GM10266 (cell line): ENCODE data around the gene LRG1.

Experiments used
- DNase-seq: peaks from one replicate; pipeline ENCODE4 v3.0.0; 2012; ENCODE audit errors: extremely low spot score
- TF ChIP-seq, protein P1 (sequence below): IDR thresholded peaks from 2 replicates; pipeline ENCODE4 v1.5.1; 2012; ENCODE audit warnings: mild to moderate bottlenecking, low read depth; ENCODE audit not compliant: control insufficient read depth, insufficient read depth; ENCODE audit errors: missing control alignments

Gene LRG1

DNA sequence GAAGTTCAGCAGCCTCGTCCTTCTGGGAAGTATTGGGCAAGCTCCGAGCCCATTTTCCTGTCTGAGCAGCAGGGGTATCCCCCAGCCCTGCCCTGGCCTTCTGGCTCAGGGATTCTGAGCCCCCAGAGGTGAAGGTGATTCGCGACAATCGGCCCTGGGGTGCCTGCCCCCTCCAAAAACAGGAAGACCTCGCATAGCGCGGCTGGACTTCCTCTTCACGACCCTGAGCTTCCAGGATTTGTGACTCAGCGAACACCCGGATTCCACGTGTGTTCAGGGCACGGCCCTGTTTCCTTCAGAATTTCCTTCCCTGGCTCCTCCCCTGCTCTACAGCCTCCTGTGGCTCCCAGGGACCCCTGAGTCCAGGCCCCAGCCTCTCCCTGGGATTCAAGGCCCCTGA is 19.7 kb upstream of the LRG1 start, which contains the start of gene SEMA6B:
Gene SEMA6B, minus strand, starts transcription at position 116 of the 400 bp plus-strand sequence. CDS start 1,227 bp downstream, outside the sequence.
- no peak for DNase-seq
- TF ChIP-seq, protein P1, sequence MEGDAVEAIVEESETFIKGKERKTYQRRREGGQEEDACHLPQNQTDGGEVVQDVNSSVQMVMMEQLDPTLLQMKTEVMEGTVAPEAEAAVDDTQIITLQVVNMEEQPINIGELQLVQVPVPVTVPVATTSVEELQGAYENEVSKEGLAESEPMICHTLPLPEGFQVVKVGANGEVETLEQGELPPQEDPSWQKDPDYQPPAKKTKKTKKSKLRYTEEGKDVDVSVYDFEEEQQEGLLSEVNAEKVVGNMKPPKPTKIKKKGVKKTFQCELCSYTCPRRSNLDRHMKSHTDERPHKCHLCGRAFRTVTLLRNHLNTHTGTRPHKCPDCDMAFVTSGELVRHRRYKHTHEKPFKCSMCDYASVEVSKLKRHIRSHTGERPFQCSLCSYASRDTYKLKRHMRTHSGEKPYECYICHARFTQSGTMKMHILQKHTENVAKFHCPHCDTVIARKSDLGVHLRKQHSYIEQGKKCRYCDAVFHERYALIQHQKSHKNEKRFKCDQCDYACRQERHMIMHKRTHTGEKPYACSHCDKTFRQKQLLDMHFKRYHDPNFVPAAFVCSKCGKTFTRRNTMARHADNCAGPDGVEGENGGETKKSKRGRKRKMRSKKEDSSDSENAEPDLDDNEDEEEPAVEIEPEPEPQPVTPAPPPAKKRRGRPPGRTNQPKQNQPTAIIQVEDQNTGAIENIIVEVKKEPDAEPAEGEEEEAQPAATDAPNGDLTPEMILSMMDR, result no peak

- DNase-seq, result peak; percentile 78
- TF ChIP-seq, protein P1, result peak; percentile 91
Measured at GRCh38 chr19:4557971-4558941, 18.4 kb upstream of the LRG1 start.

DNA sequence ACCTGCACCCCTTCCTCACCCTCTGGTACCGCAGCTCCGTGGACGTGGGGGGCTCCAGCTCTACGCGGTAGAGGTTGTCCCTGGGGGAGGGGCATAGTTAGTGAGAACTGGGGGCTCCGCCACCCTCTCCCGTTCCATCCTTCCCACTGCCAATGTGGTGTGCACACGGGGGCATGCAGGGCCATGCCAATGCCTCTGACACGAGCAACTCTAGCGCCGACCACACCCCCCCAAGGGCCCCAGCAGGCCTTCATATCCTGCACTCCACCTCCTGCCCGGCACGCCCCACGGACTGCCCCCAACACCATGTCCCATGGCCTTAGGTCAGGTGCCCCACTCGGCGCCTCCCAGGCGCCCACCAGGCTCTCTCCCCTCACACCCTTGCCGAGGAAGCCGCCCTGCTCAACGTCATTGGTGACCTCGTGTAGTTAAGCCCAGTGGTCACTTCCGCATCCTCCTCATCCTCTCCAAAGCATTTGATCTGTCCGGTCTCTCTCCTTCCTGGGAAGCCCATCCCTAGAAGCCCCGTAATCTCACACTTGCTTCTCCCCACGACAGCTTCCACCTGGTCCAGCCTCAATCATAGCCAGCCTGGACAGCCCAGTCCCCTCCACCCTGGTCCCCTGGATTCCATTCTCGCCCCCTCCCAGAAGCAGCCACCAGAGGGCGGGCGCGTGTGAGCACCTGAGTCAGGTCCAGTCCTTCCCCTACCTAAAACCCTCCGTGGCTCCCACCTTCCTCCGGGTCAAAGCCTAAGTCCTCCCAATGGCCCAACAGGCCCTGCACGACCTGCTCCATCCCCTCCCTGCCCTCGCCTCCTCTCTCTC is 17.5 kb upstream of the LRG1 start:
- no peak for DNase-seq
- TF ChIP-seq, protein P1, result peak; percentile 33

GRCh38 chr19:4556597-4557127 is 16.8 kb upstream of the LRG1 start:
- TF ChIP-seq, protein P1, result no peak
- no peak for DNase-seq

DNA sequence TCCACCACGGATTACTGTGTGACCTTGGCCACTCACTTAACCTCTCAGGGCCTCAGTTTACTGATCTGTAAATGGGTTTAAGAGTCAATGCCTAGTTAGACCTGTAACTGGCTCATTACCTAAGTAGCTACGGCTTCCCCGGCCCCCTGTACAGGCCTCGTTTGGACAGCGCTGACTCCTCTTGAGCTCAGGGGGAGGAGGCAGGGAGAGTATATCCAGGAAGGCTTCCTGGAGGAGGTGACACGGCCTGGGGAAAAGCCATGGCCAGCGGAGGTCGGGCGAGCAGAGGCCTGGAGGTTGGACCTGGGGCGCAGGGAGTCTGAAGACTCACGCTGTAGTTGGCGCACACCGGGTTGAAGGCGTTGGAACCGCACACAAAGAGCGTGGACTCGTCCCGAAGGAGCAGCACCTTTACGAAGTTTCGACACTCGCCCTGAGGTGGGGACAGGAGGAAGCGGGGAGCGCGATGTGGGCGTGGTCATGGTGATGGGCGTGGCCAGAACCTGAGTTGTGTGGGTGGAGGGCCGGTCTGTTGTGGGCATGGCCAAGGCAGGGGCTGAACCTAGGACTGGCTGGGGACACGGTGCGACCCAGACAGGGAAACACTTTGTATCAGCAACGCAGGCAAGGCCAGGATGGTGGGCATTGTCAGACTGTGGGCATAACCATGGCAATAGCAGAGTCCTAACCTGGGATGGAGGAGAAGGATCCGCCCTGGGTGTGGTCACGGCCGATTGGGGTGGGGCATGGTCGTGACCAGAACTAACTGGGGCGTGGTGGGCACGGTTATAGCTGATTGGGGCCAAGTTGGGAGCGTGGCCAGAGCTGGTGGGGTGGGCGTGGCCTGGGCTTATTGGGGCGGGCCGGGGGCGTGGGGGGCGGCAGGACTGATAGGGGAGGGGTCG is 16.1 kb upstream of the LRG1 start:
- TF ChIP-seq, protein P1, result no peak
- DNase-seq, result no peak

DNA sequence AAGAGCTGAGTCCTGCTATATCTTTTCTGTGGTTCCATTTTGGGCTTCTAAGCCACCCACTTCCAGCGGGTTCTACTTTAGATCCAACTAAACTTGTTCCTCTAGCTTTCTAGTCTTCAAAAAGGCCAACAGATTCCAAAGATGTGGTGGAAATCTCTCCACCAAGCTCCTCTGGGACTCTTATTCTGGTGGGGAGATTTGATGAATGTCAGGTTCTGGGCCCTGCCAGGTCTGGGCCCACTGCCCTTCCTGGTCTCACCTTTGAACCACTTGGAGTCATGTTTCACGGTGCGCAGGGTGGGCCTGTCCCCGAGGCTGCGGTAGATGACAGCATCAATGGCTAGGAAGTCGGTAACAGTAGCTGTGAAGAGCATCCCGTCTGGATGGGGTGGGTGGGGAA is 14.9 kb upstream of the LRG1 start:
- TF ChIP-seq, protein P1, result no peak
- no peak for DNase-seq
